HEK293 (cell line): ENCODE data around the gene FGFRL1.

ENCODE experiments used
- ATF2 ChIP-seq: fragments of 450-650 bp; formaldehyde crosslinking; IDR thresholded peaks from 2 replicates; pipeline ENCODE4 v1.5.1; 2016; ENCODE audit warnings: missing biosample characterization, missing genetic modification characterization, low read depth
- EGR2 ChIP-seq: fragments of 450-650 bp; formaldehyde crosslinking; IDR thresholded peaks from 2 replicates; pipeline ENCODE4 v1.5.1; 2016; ENCODE audit warnings: low read depth, missing biosample characterization, missing genetic modification characterization
- GLIS1 ChIP-seq: fragments of 450-650 bp; formaldehyde crosslinking; IDR thresholded peaks from 2 replicates; pipeline ENCODE4 v1.5.1; 2016; ENCODE audit warnings: missing biosample characterization, missing genetic modification characterization
- HIC1 ChIP-seq: fragments of 450-650 bp; formaldehyde crosslinking; IDR thresholded peaks from 2 replicates; pipeline ENCODE4 v1.5.1; 2016; ENCODE audit warnings: missing biosample characterization, missing genetic modification characterization
- HOXD13 ChIP-seq: sonication (generic); formaldehyde crosslinking; IDR thresholded peaks from 2 replicates; pipeline ENCODE4 v1.8.0; 2022; ENCODE audit warnings: missing genetic modification reagents, borderline replicate concordance
- INSM2 ChIP-seq: fragments of 450-650 bp; formaldehyde crosslinking; IDR thresholded peaks from 2 replicates; pipeline ENCODE4 v1.5.1; 2016; ENCODE audit warnings: missing biosample characterization, missing genetic modification characterization
- KLF10 ChIP-seq: fragments of 450-650 bp; IDR thresholded peaks from 2 replicates; pipeline ENCODE4 v1.5.1; 2018; ENCODE audit warnings: missing biosample characterization, mild to moderate bottlenecking, missing genetic modification characterization
- MZF1 ChIP-seq: fragments of 450-650 bp; formaldehyde crosslinking; IDR thresholded peaks from 2 replicates; pipeline ENCODE4 v1.5.1; 2017; ENCODE audit warnings: missing biosample characterization, missing genetic modification characterization, borderline replicate concordance
- PRDM4 ChIP-seq: fragments of 450-650 bp; formaldehyde crosslinking; IDR thresholded peaks from 2 replicates; pipeline ENCODE4 v1.5.1; 2017; ENCODE audit warnings: missing biosample characterization, missing genetic modification characterization
- SP2 ChIP-seq: fragments of 450-650 bp; formaldehyde crosslinking; IDR thresholded peaks from 2 replicates; pipeline ENCODE4 v1.5.1; 2016; ENCODE audit warnings: missing biosample characterization, missing genetic modification characterization
- SP3 ChIP-seq: fragments of 450-650 bp; formaldehyde crosslinking; IDR thresholded peaks from 2 replicates; pipeline ENCODE4 v1.5.1; 2016; ENCODE audit warnings: missing biosample characterization, missing genetic modification characterization
- TRIM28 ChIP-seq: IDR thresholded peaks from 2 replicates; pipeline ENCODE4 v1.6.1; 2011; ENCODE audit warnings: low read length, control low read depth, borderline replicate concordance
- ZBTB8A ChIP-seq: fragments of 450-650 bp; formaldehyde crosslinking; IDR thresholded peaks from 2 replicates; pipeline ENCODE4 v1.5.1; 2016; ENCODE audit warnings: missing biosample characterization, missing genetic modification characterization
- ZFP41 ChIP-seq: fragments of 450-650 bp; formaldehyde crosslinking; IDR thresholded peaks from 2 replicates; pipeline ENCODE4 v1.5.1; 2016; ENCODE audit warnings: missing biosample characterization, missing genetic modification characterization, borderline replicate concordance
- ZNF121 ChIP-seq: fragments of 450-650 bp; formaldehyde crosslinking; IDR thresholded peaks from 2 replicates; pipeline ENCODE4 v1.5.1; 2016; ENCODE audit warnings: missing biosample characterization, missing genetic modification characterization
- ZNF138 ChIP-seq: fragments of 450-650 bp; formaldehyde crosslinking; IDR thresholded peaks from 2 replicates; pipeline ENCODE4 v1.5.1; 2016; ENCODE audit warnings: missing biosample characterization, missing genetic modification characterization, borderline replicate concordance
- ZNF223 ChIP-seq: fragments of 450-650 bp; formaldehyde crosslinking; IDR thresholded peaks from 2 replicates; pipeline ENCODE4 v1.5.1; 2016; ENCODE audit warnings: missing biosample characterization, missing genetic modification characterization
- ZNF23 ChIP-seq: fragments of 450-650 bp; formaldehyde crosslinking; IDR thresholded peaks from 2 replicates; pipeline ENCODE4 v1.5.1; 2016; ENCODE audit warnings: missing biosample characterization, missing genetic modification characterization, borderline replicate concordance
- ZNF266 ChIP-seq: fragments of 450-650 bp; formaldehyde crosslinking; IDR thresholded peaks from 2 replicates; pipeline ENCODE4 v1.5.1; 2016; ENCODE audit warnings: missing biosample characterization, missing genetic modification characterization, low read depth
- ZNF292 ChIP-seq: fragments of 450-650 bp; formaldehyde crosslinking; IDR thresholded peaks from 2 replicates; pipeline ENCODE4 v1.5.1; 2016; ENCODE audit warnings: low read depth, missing biosample characterization, missing genetic modification characterization, borderline replicate concordance
- ZNF311 ChIP-seq: fragments of 450-650 bp; formaldehyde crosslinking; IDR thresholded peaks from 2 replicates; pipeline ENCODE4 v1.5.1; 2017; ENCODE audit warnings: missing biosample characterization, missing genetic modification characterization, borderline replicate concordance
- ZNF366 ChIP-seq: fragments of 450-650 bp; formaldehyde crosslinking; conservative IDR thresholded peaks from 2 replicates; pipeline ENCODE4 v1.5.1; 2016; ENCODE audit warnings: missing biosample characterization, missing genetic modification characterization
- ZNF423 ChIP-seq: fragments of 450-650 bp; formaldehyde crosslinking; IDR thresholded peaks from 2 replicates; pipeline ENCODE4 v1.5.1; 2016; ENCODE audit warnings: missing biosample characterization, missing genetic modification characterization
- ZNF426 ChIP-seq: fragments of 450-650 bp; formaldehyde crosslinking; IDR thresholded peaks from 2 replicates; pipeline ENCODE4 v1.5.1; 2017; ENCODE audit warnings: missing biosample characterization, missing genetic modification characterization, mild to moderate bottlenecking, inconsistent platforms, moderate library complexity
- ZNF585B ChIP-seq: fragments of 450-650 bp; formaldehyde crosslinking; IDR thresholded peaks from 2 replicates; pipeline ENCODE4 v1.5.1; 2016; ENCODE audit warnings: missing biosample characterization, missing genetic modification characterization
- ZNF600 ChIP-seq: fragments of 450-650 bp; formaldehyde crosslinking; IDR thresholded peaks from 2 replicates; pipeline ENCODE4 v1.5.1; 2016; ENCODE audit warnings: missing biosample characterization, missing genetic modification characterization
- ZNF785 ChIP-seq: fragments of 450-650 bp; formaldehyde crosslinking; IDR thresholded peaks from 2 replicates; pipeline ENCODE4 v1.5.1; 2016; ENCODE audit warnings: missing biosample characterization, missing genetic modification characterization
- ZSCAN18 ChIP-seq: fragments of 450-650 bp; formaldehyde crosslinking; IDR thresholded peaks from 2 replicates; pipeline ENCODE4 v1.5.1; 2016; ENCODE audit warnings: missing biosample characterization, missing genetic modification characterization
- ZSCAN23 ChIP-seq: fragments of 450-650 bp; formaldehyde crosslinking; IDR thresholded peaks from 2 replicates; pipeline ENCODE4 v1.5.1; 2016; ENCODE audit warnings: missing biosample characterization, missing genetic modification characterization
- ZSCAN4 ChIP-seq: fragments of 450-650 bp; formaldehyde crosslinking; IDR thresholded peaks from 2 replicates; pipeline ENCODE4 v1.5.1; 2017; ENCODE audit warnings: missing biosample characterization, missing genetic modification characterization

Gene FGFRL1

GRCh38 chr4:1026115-1026514, 14.7 kb downstream of the FGFRL1 start (continued):
- no peak for TF ChIP-seq KLF10 (tag by site-specific recombination)
- TF ChIP-seq MZF1 (tag by site-specific recombination), result no peak
- peak; percentile 71 for TF ChIP-seq ZSCAN4 (tag by site-specific recombination)
- TF ChIP-seq ZNF366 (tag by site-specific recombination), result no peak
- no peak for TF ChIP-seq ZFP41 (tag by site-specific recombination)
- TF ChIP-seq ZNF585B (tag by site-specific recombination), result no peak
- TF ChIP-seq ZNF785 (tag by site-specific recombination), result no peak
- TF ChIP-seq ZNF223 (tag by site-specific recombination), result no peak
- no peak for TF ChIP-seq ZNF311
- TF ChIP-seq ZNF121 (tag by site-specific recombination), result no peak
- TF ChIP-seq HIC1, result no peak
- no peak for TF ChIP-seq ZNF266 (tag by site-specific recombination)
- TF ChIP-seq GLIS1 (tag by site-specific recombination), result 0 out of 2 replicates have a peak, but pooled peaks have one; percentile 31
- no peak for TF ChIP-seq ZSCAN18 (tag by site-specific recombination)
- TF ChIP-seq PRDM4 (tag by site-specific recombination), result no peak
- no peak for TF ChIP-seq ZNF23
- peak; percentile 19; the same call in 1 of the 2 replicates for TF ChIP-seq TRIM28
- peak; percentile 53; the same call in 1 of the 2 replicates for TF ChIP-seq EGR2 (tag by site-specific recombination)
- TF ChIP-seq HOXD13 (CRISPR knock-in tag), result no peak
- peak; percentile 25; the same call in 1 of the 2 replicates for TF ChIP-seq ZNF600 (tag by site-specific recombination)
- TF ChIP-seq ZNF292, result no peak
- TF ChIP-seq ZNF423 (tag by site-specific recombination), result no peak
- TF ChIP-seq SP2 (tag by site-specific recombination), result peak; percentile 57
- TF ChIP-seq ZBTB8A, result no peak
- no peak for TF ChIP-seq INSM2 (tag by site-specific recombination)
- TF ChIP-seq SP3 (tag by site-specific recombination), result peak; percentile 59
- no peak for TF ChIP-seq ZSCAN23
- TF ChIP-seq ZNF138, result no peak
- no peak for TF ChIP-seq ATF2 (tag by site-specific recombination)
- TF ChIP-seq ZNF426 (tag by site-specific recombination), result no peak
